Endodermal cell (in vitro differentiated cells): Measurements from ENCODE around the gene ICAM4. TPM values are rescaled to one million over a fixed set of nuclear protein-coding genes. Genes with fewer than 3 reads are reported as not detected.
"Not testable (repeated sequence)": the region's sequence is repeated elsewhere in the genome, so short reads cannot be mapped to it uniquely, and the experiment has no call there.

Source experiments
- DNase-seq: peaks from one replicate; pipeline ENCODE4 v3.0.0-alpha.2; 2017
- H3K27ac ChIP-seq: 2 replicates; pipeline ENCODE4 v1.5.1; 2013; ENCODE audit warnings: mild to moderate bottlenecking, low read depth, low read length, moderate library complexity
- H3K27me3 ChIP-seq: 2 replicates; pipeline ENCODE4 v1.6.1; 2013; ENCODE audit warnings: mild to moderate bottlenecking, low read length, moderate library complexity; ENCODE audit not compliant: insufficient read depth, control insufficient read depth, poor library complexity, severe bottlenecking
- H3K36me3 ChIP-seq: 2 replicates; pipeline ENCODE4 v1.7.0; 2013; ENCODE audit warnings: mild to moderate bottlenecking, low read length, moderate library complexity; ENCODE audit not compliant: control insufficient read depth, insufficient read depth
- H3K4me1 ChIP-seq: one replicate; pipeline ENCODE4 v1.7.0; 2013; ENCODE audit warnings: low read length; ENCODE audit not compliant: control insufficient read depth, insufficient read depth
- H3K4me3 ChIP-seq: 2 replicates; pipeline ENCODE4 v1.5.1; 2013; ENCODE audit warnings: mild to moderate bottlenecking, low read length, moderate library complexity
- H3K9ac ChIP-seq: 2 replicates; pipeline ENCODE4 v1.6.1; 2013; ENCODE audit warnings: mild to moderate bottlenecking, low read length, moderate library complexity; ENCODE audit not compliant: poor library complexity, severe bottlenecking; ENCODE audit errors: extremely low read depth
- H3K9me3 ChIP-seq: 2 replicates; pipeline ENCODE4 v1.6.1; 2013; ENCODE audit warnings: mild to moderate bottlenecking, low read length, moderate library complexity; ENCODE audit not compliant: control insufficient read depth
- H3K27ac Mint-ChIP-seq: 2 replicates; pipeline ENCODE4 v1.8.0; 2020; ENCODE audit warnings: mixed read lengths
- H3K27me3 Mint-ChIP-seq: 2 replicates; pipeline ENCODE4 v1.8.0; 2021; ENCODE audit warnings: mild to moderate bottlenecking, mixed read lengths; ENCODE audit not compliant: insufficient read depth
- H3K36me3 Mint-ChIP-seq: 2 replicates; pipeline ENCODE4 v1.8.0; 2020; ENCODE audit warnings: low read depth, mixed read lengths
- H3K4me1 Mint-ChIP-seq: 2 replicates; pipeline ENCODE4 v1.8.0; 2020; ENCODE audit warnings: mixed read lengths
- H3K4me3 Mint-ChIP-seq: 2 replicates; pipeline ENCODE4 v1.8.0; 2020; ENCODE audit warnings: mild to moderate bottlenecking, moderate library complexity, mixed read lengths
- H3K9me3 Mint-ChIP-seq: 2 replicates; pipeline ENCODE4 v1.8.0; 2020; ENCODE audit warnings: mild to moderate bottlenecking, mixed read lengths
- CTCF ChIP-seq: fragments of 200-600 bp; sonication (generic); conservative IDR thresholded peaks from 2 replicates; pipeline ENCODE4 v1.5.0; 2021; ENCODE audit warnings: antibody characterized with exemption, mild to moderate bottlenecking
- WGBS, 2 experiments: methylation state at CpG; one replicate each; pipeline versions ENCODE4 v1.1.5 to v1.1.7; 2013; ENCODE audit warnings: missing lambda C conversion rate in 2 of 2, mixed read lengths in 1 of 2; ENCODE audit not compliant: insufficient coverage in 1 of 2, insufficient read length in 1 of 2; 5-methylcytosine and 5-hydroxymethylcytosine counted together
- total RNA-seq, 2 donors: library from RNA; stranded (reverse); fragmentation: NEBNext Ultra II Directional in 1 of 2; extraction: Animal tissue kit (Norgen Biotek cat#: 25700) in 1 of 2; gene quantifications; 2 replicates in 1 of 2; 3 replicates in 1 of 2; pipeline ENCODE4 v1.2.1, GENCODE V29; 2021

The ICAM4 gene
- total RNA-seq, 2 donors from 2014 or later: 0.44 TPM; not detected in 1

GRCh38 chr19:10278935-10279334 lies 7.8 kb upstream of the ICAM4 start:
- Mint-ChIP-seq H3K4me1 (no peaks in the 10 kb centered on the region), H3K27ac (no peak overlapping the region), H3K4me3 (no peak overlapping the region), H3K27me3 (peaks cover 12% of the 10 kb centered on the region), H3K9me3 (no peaks in the 10 kb centered on the region), H3K36me3 (no peaks in the 10 kb centered on the region)
- no peak overlapping the region for H3K9ac ChIP-seq
- H3K36me3 ChIP-seq: no peaks in the 10 kb centered on the region
- DNase-seq: no peak
- no peak overlapping the region for H3K4me3 ChIP-seq
- H3K4me1 ChIP-seq: no peaks in the 10 kb centered on the region
- TF ChIP-seq CTCF: no peak
- no peaks in the 10 kb centered on the region for H3K27me3 ChIP-seq
- 98% methylated on average over 1 of the region's 1 CpG; no CpG with 5 or more reads in 1 of the 2 experiments for WGBS, 2 experiments
- no peaks in the 10 kb centered on the region for H3K9me3 ChIP-seq
- H3K27ac ChIP-seq: no peak overlapping the region

GRCh38 chr19:10279737-10280442 lies 6.9 kb upstream of the ICAM4 start:
- H3K4me1 Mint-ChIP-seq: no peaks in the 10 kb centered on the region
- H3K9me3 Mint-ChIP-seq: no peaks in the 10 kb centered on the region
- Histone ChIP-seq H3K9ac (no peak overlapping the region), H3K4me1 (no peaks in the 10 kb centered on the region), H3K27ac (no peak overlapping the region), H3K27me3 (no peaks in the 10 kb centered on the region), H3K4me3 (no peak overlapping the region), H3K9me3 (no peaks in the 10 kb centered on the region), H3K36me3 (no peaks in the 10 kb centered on the region)
- DNase-seq: no peak
- no peaks in the 10 kb centered on the region for H3K36me3 Mint-ChIP-seq
- H3K27me3 Mint-ChIP-seq: peaks cover 7% of the 10 kb centered on the region
- H3K4me3 Mint-ChIP-seq: no peak overlapping the region
- WGBS, 2 experiments: 89 to 97% methylated on average over 3 to 5 of the region's 5 CpGs
- TF ChIP-seq CTCF: no peak
- no peak overlapping the region for H3K27ac Mint-ChIP-seq

GRCh38 chr19:10282043-10282442 lies 4.7 kb upstream of the ICAM4 start:
- not testable (repeated sequence) for H3K27ac Mint-ChIP-seq, H3K4me3 Mint-ChIP-seq, H3K4me3 ChIP-seq, H3K9me3 ChIP-seq, H3K4me1 Mint-ChIP-seq, H3K36me3 Mint-ChIP-seq, H3K36me3 ChIP-seq, DNase-seq, H3K4me1 ChIP-seq, H3K9me3 Mint-ChIP-seq, H3K27ac ChIP-seq, H3K9ac ChIP-seq
- peaks cover 25% of the 10 kb centered on the region for H3K27me3 Mint-ChIP-seq
- peaks cover 19% of the 10 kb centered on the region for H3K27me3 ChIP-seq
- WGBS, 2 experiments: 94 to 95% methylated on average over 5 of the region's 5 CpGs
